H1 (cell line): ENCODE measurements around the gene AGFG2. TPM values are rescaled to one million over a fixed set of nuclear protein-coding genes. Genes with fewer than 3 reads are reported as not detected.

Experiments
- CTCF ChIA-PET: fragments of 300-600 bp; sonication (Branson Sonifier 250); formaldehyde crosslinking; loops from one replicate; lab custom pipeline; 2021; ENCODE audit not compliant: partially characterized antibody; lab: Charles Lee
- POLR2A ChIA-PET: fragments of 300-600 bp; sonication (Branson Sonifier 250); formaldehyde crosslinking; loops from one replicate; lab custom pipeline; 2021; ENCODE audit warnings: inconsistent platforms; ENCODE audit not compliant: partially characterized antibody; lab: Charles Lee
- DNase-seq, 2 experiments: peaks; one replicate each; pipeline versions ENCODE4 v3.0.0 to v3.0.0-alpha.2; 2010 to 2022; ENCODE audit warnings: low spot score in 2 of 2, low read depth in 1 of 2, mixed read lengths in 1 of 2
- FAIRE-seq: peaks from 2 replicates; lab custom pipeline; 2011; peaks lifted over from hg19 to GRCh38; lab: Jason Lieb, UNC
- H2AFZ ChIP-seq: 2 replicates; pipeline ENCODE4 v1.8.1; 2012; ENCODE audit warnings: low read length, inconsistent platforms
- H2AK5ac ChIP-seq: 2 replicates; pipeline ENCODE4 v1.6.1; 2013; ENCODE audit warnings: low read depth, low read length
- H2BK120ac ChIP-seq: replicated peaks from 2 replicates; pipeline ENCODE3; 2013; ENCODE audit warnings: low read depth, low read length, inconsistent platforms
- H2BK12ac ChIP-seq: 2 replicates; pipeline ENCODE4 v1.6.1; 2013; ENCODE audit warnings: low read depth, low read length
- H2BK15ac ChIP-seq: 2 replicates; pipeline ENCODE4 v1.6.1; 2013; ENCODE audit warnings: low read length
- H2BK20ac ChIP-seq: 2 replicates; pipeline ENCODE4 v1.6.1; 2013; ENCODE audit warnings: low read length
- H2BK5ac ChIP-seq: 2 replicates; pipeline ENCODE4 v1.6.1; 2013; ENCODE audit warnings: low read depth, low read length
- H3K14ac ChIP-seq: 2 replicates; pipeline ENCODE4 v1.6.1; 2013; ENCODE audit warnings: inconsistent platforms; ENCODE audit not compliant: insufficient read length
- H3K18ac ChIP-seq: 2 replicates; pipeline ENCODE4 v1.6.1; 2013; ENCODE audit warnings: low read length; ENCODE audit errors: extremely low read depth
- H3K23ac ChIP-seq: 2 replicates; pipeline ENCODE4 v1.6.1; 2013; ENCODE audit warnings: inconsistent platforms; ENCODE audit not compliant: insufficient read length
- H3K23me2 ChIP-seq: 2 replicates; pipeline ENCODE4 v1.6.1; 2013; ENCODE audit warnings: low read depth, low read length
- H3K27ac ChIP-seq: 2 replicates; pipeline ENCODE4 v1.6.1; 2011; ENCODE audit warnings: low read depth, low read length, inconsistent platforms
- H3K27me3 ChIP-seq, 4 experiments: replicated peaks in 1 of 4; 1 replicate in 1 of 4; 2 replicates in 3 of 4; pipeline versions ENCODE4 v1.6.1 to v1.8.1; 2011 to 2013; ENCODE audit warnings: low read length in 3 of 4, mild to moderate bottlenecking in 3 of 4, inconsistent platforms in 2 of 4, mixed read lengths in 2 of 4, moderate library complexity in 1 of 4; ENCODE audit not compliant: control insufficient read depth in 3 of 4, insufficient read depth in 3 of 4; ENCODE audit errors: extremely low read depth in 1 of 4
- H3K36me3 ChIP-seq, 4 experiments: 2 replicates each; pipeline versions ENCODE4 v1.6.1 to v1.8.1; 2011 to 2013; ENCODE audit warnings: mild to moderate bottlenecking in 4 of 4, low read length in 3 of 4, moderate library complexity in 2 of 4, control low read depth in 1 of 4, inconsistent platforms in 1 of 4; ENCODE audit not compliant: insufficient read depth in 4 of 4, control insufficient read depth in 2 of 4
- H3K4ac ChIP-seq: replicated peaks from 2 replicates; pipeline ENCODE3; 2013; ENCODE audit warnings: low read length, low read depth, mixed read lengths, inconsistent platforms; ENCODE audit not compliant: insufficient read length
- H3K4me1 ChIP-seq, 4 experiments: replicated peaks in 1 of 4; 1 replicate in 1 of 4; 2 replicates in 3 of 4; pipeline versions ENCODE4 v1.6.1 to v1.8.1; 2011 to 2013; ENCODE audit warnings: low read length in 3 of 4, inconsistent platforms in 2 of 4, mixed read lengths in 1 of 4; ENCODE audit not compliant: insufficient read depth in 4 of 4, control insufficient read depth in 3 of 4
- H3K4me2 ChIP-seq, 2 experiments: 2 replicates each; pipeline versions ENCODE4 v1.6.1 to v1.8.1; 2011 to 2013; ENCODE audit warnings: low read depth in 2 of 2, low read length in 2 of 2, control low read depth in 1 of 2, inconsistent platforms in 1 of 2, mild to moderate bottlenecking in 1 of 2; ENCODE audit not compliant: insufficient read depth in 1 of 2
- H3K4me3 ChIP-seq, 4 experiments: fragments of 200-600, 300-600 bp in 1 of 4; sonication (generic), shearing (Covaris generic), sonication (Bioruptor Twin) in 1 of 4; 2 replicates each; pipeline versions ENCODE4 v1.5.1 to v1.8.1; 2011 to 2016; ENCODE audit warnings: low read length in 4 of 4, low read depth in 3 of 4, control low read depth in 2 of 4, inconsistent platforms in 2 of 4, mild to moderate bottlenecking in 2 of 4, mixed read lengths in 1 of 4, moderate library complexity in 1 of 4; ENCODE audit not compliant: insufficient read depth in 2 of 4; ENCODE audit errors: extremely low read depth in 1 of 4
- H3K56ac ChIP-seq: replicated peaks from 2 replicates; pipeline ENCODE3; 2013; ENCODE audit warnings: low read depth, mild to moderate bottlenecking, mixed read lengths, low read length, inconsistent platforms; ENCODE audit not compliant: insufficient read length
- H3K79me1 ChIP-seq: 2 replicates; pipeline ENCODE4 v1.6.1; 2013; ENCODE audit warnings: low read depth, low read length, control low read depth
- H3K79me2 ChIP-seq, 2 experiments: 2 replicates each; pipeline versions ENCODE4 v1.6.1 to v1.8.1; 2012 to 2013; ENCODE audit warnings: low read length in 2 of 2, mild to moderate bottlenecking in 2 of 2, inconsistent platforms in 1 of 2; ENCODE audit not compliant: insufficient read depth in 2 of 2, control insufficient read depth in 1 of 2
- H3K9ac ChIP-seq, 4 experiments: replicated peaks in 1 of 4; 1 replicate in 1 of 4; 2 replicates in 3 of 4; pipeline versions ENCODE4 v1.6.1 to v1.8.1; 2011 to 2013; ENCODE audit warnings: low read depth in 3 of 4, low read length in 3 of 4, control low read depth in 2 of 4, mild to moderate bottlenecking in 2 of 4, moderate library complexity in 2 of 4, inconsistent platforms in 1 of 4; ENCODE audit errors: extremely low read depth in 1 of 4
- H3K9me3 ChIP-seq, 2 experiments: 2 replicates each; pipeline versions ENCODE4 v1.6.1 to v1.8.1; 2012 to 2013; ENCODE audit warnings: mild to moderate bottlenecking in 2 of 2, moderate library complexity in 2 of 2, control low read depth in 1 of 2, inconsistent platforms in 1 of 2, low read depth in 1 of 2, low read length in 1 of 2, mixed read lengths in 1 of 2; ENCODE audit not compliant: insufficient read depth in 2 of 2
- H4K20me1 ChIP-seq, 2 experiments: replicated peaks in 1 of 2; 2 replicates each; pipeline versions ENCODE3 to v1.8.1; 2011 to 2013; ENCODE audit warnings: inconsistent platforms in 2 of 2, low read length in 2 of 2, mild to moderate bottlenecking in 1 of 2; ENCODE audit not compliant: insufficient read depth in 2 of 2, control insufficient read depth in 1 of 2
- H4K5ac ChIP-seq: 2 replicates; pipeline ENCODE4 v1.6.1; 2013; ENCODE audit warnings: low read length, low read depth, mixed read lengths, inconsistent platforms; ENCODE audit not compliant: insufficient read length
- H4K8ac ChIP-seq: 2 replicates; pipeline ENCODE4 v1.8.0; 2013; ENCODE audit warnings: mild to moderate bottlenecking, moderate library complexity, low read length, inconsistent platforms; ENCODE audit not compliant: insufficient read depth; ENCODE audit errors: extremely low read depth
- H4K91ac ChIP-seq: replicated peaks from 2 replicates; pipeline ENCODE3; 2013; ENCODE audit warnings: low read length, mixed read lengths, inconsistent platforms; ENCODE audit not compliant: insufficient read length
- GTF2F1 ChIP-seq: IDR thresholded peaks from 2 replicates; pipeline ENCODE4 v1.6.1; 2012; ENCODE audit warnings: low read depth, low read length, improper control_type of control experiment, borderline replicate concordance
- NANOG ChIP-seq: IDR thresholded peaks from 2 replicates; pipeline ENCODE4 v1.6.1; 2011; ENCODE audit warnings: low read length, low read depth, mild to moderate bottlenecking, inconsistent platforms; ENCODE audit not compliant: insufficient read depth, poor library complexity, severe bottlenecking
- NRF1 ChIP-seq: IDR thresholded peaks from 2 replicates; pipeline ENCODE4 v1.6.1; 2011; ENCODE audit warnings: mild to moderate bottlenecking, low read depth, low read length, improper control_type of control experiment
- RAD21 ChIP-seq, 2 experiments: IDR thresholded peaks in 1 of 2; conservative IDR thresholded peaks in 1 of 2; 2 replicates each; pipeline ENCODE4 v1.6.1; 2011; ENCODE audit warnings: low read depth in 2 of 2, low read length in 2 of 2, improper control_type of control experiment in 1 of 2, inconsistent platforms in 1 of 2, mild to moderate bottlenecking in 1 of 2, moderate library complexity in 1 of 2
- SIN3A ChIP-seq, 2 experiments: IDR thresholded peaks in 1 of 2; conservative IDR thresholded peaks in 1 of 2; 2 replicates each; pipeline ENCODE4 v1.6.1; 2011 to 2012; ENCODE audit warnings: low read length in 2 of 2, improper control_type of control experiment in 1 of 2, low read depth in 1 of 2, mild to moderate bottlenecking in 1 of 2
- SRF ChIP-seq: IDR thresholded peaks from 2 replicates; pipeline ENCODE4 v1.6.1; 2011; ENCODE audit warnings: mild to moderate bottlenecking, low read depth, low read length, moderate library complexity
- TAF1 ChIP-seq: IDR thresholded peaks from 2 replicates; pipeline ENCODE4 v1.6.1; 2011; ENCODE audit warnings: mild to moderate bottlenecking, low read depth, low read length
- TAF7 ChIP-seq: optimal IDR thresholded peaks from 2 replicates; pipeline ENCODE3; 2011; ENCODE audit warnings: low read depth, mild to moderate bottlenecking, inconsistent platforms, low read length, moderate library complexity, borderline replicate concordance
- TEAD4 ChIP-seq: IDR thresholded peaks from 2 replicates; pipeline ENCODE4 v1.6.1; 2012; ENCODE audit warnings: low read depth, low read length, inconsistent platforms, mixed read lengths
- WGBS, 2 experiments: shearing (Covaris generic) in 1 of 2; methylation state at CpG; one replicate each; pipeline versions ENCODE4 v1.1.6 to v1.1.7; 2013 to 2015; ENCODE audit warnings: low lambda C conversion rate in 2 of 2, mixed read lengths in 2 of 2, inconsistent platforms in 1 of 2, low coverage in 1 of 2, missing lambda C conversion rate in 1 of 2; ENCODE audit not compliant: insufficient replicate concordance in 2 of 2, insufficient coverage in 1 of 2, insufficient read length in 1 of 2; ENCODE audit errors: extremely low coverage in 1 of 2, missing lambda C conversion rate in 1 of 2; 5-methylcytosine and 5-hydroxymethylcytosine counted together
- polyA plus RNA-seq, 7 experiments: library from polyadenylated mRNA; depleted of rRNA in 3 of 7; stranded (reverse) in 5 of 7; unstranded in 2 of 7; fragments of >200 nt in 5 of 7; fragments of 200-250 nt in 2 of 7; gene quantifications; 1 replicate in 5 of 7; 2 replicates in 1 of 7; 4 replicates in 1 of 7; pipeline versions ENCODE4 v1.2.1 to v1.2.3, GENCODE V29; 2011 to 2013; ENCODE audit warnings: missing spikeins in 2 of 7, mixed read lengths in 2 of 7
- total RNA-seq: library from RNA; stranded (reverse); fragmentation: NEBNext Ultra II Directional; extraction: Animal tissue kit (Norgen Biotek cat#: 25700); gene quantifications from 2 replicates; pipeline ENCODE4 v1.2.1, GENCODE V29; 2021

AGFG2 gene
- total and polyA plus RNA-seq, 2 of the 8 experiments (the other 6 are each of a cell fraction or from before 2014, with no cell fraction given) = 7.6 to 11.2 TPM

- Histone ChIP-seq H4K5ac (peak within 1 kb of the TSS; percentile 83), H2BK12ac (no peak within 1 kb of the TSS; the same call in 1 of the 2 replicates), H3K18ac (peak within 1 kb of the TSS; percentile 97), H3K9me3 (no peaks in the 10 kb centered on the region), H3K4me1 (peaks cover 0 to 36% (median 20%) of the 10 kb centered on the region in 4 experiments; a peak in 6 of 7 replicates), H3K23ac (no peak within 1 kb of the TSS), H3K27me3 (peaks cover 0 to 2% (median under 1%) of the 10 kb centered on the region in 4 experiments; a peak in 3 of 7 replicates), H3K79me1 (no peaks in the 10 kb centered on the region; the same call in 1 of the 2 replicates), H4K8ac (peak within 1 kb of the TSS; percentile 37; the same call in 1 of the 2 replicates), H2AFZ (no peak within 1 kb of the TSS), H3K23me2 (peaks cover 10% of the 10 kb centered on the region), H3K36me3 (peaks cover 6 to 8% (median 7%) of the 10 kb centered on the region in 4 experiments; a peak in 6 of 8 replicates), H3K9ac (peak within 1 kb of the TSS; percentile 72 to 97 (median 85)), H3K4me2 (peak within 1 kb of the TSS; percentile 83 to 92), H4K20me1 (peaks cover 2 to 5% of the 10 kb centered on the region in 2 experiments), H3K4ac (peak within 1 kb of the TSS; percentile 76), H2BK20ac (0 out of 2 replicates have a peak within 1 kb of the TSS, but pooled peaks have one; percentile 80), H2BK120ac (no peak within 1 kb of the TSS), H3K14ac (no peak within 1 kb of the TSS), H2BK15ac (peak within 1 kb of the TSS; percentile 99), H3K27ac (peak within 1 kb of the TSS; percentile 86), H3K56ac (peak within 1 kb of the TSS; percentile 84), H3K79me2 (peaks cover 0 to 11% of the 10 kb centered on the region in 2 experiments; a peak in 1 of 4 replicates), H2BK5ac (peak within 1 kb of the TSS; percentile 96), H2AK5ac (no peak within 1 kb of the TSS; the same call in 1 of the 2 replicates), H3K4me3 (peak within 1 kb of the TSS; percentile 80 to 88 (median 80)), H4K91ac (peak within 1 kb of the TSS; percentile 69)
- peak; percentile 97 for FAIRE-seq
- ChIA-PET CTCF (interaction anchor here (0.6 to 11.4 kb wide), 23 partner anchors 9 to 340 kb away, joined by 3 to 171 read pairs (median 4); partner anchors contain the start of genes PCOLCE, POP7 and SAP25), POLR2A (interaction anchor here (0.6 to 10.0 kb wide), 33 partner anchors 10 to 266 kb away, joined by 3 to 172 read pairs (median 5); partner anchors contain the start of genes AGFG2, MEPCE, MOSPD3 and PCOLCE)
- 1% methylated on average over 42 of the region's 53 CpGs; no CpG with 5 or more reads in 1 of the 2 experiments for WGBS, 2 experiments
- peak; percentile 99 to 100 for DNase-seq
- TF ChIP-seq TAF1 = peak; percentile 65
- peak; percentile 10 for TF ChIP-seq NANOG
- TF ChIP-seq TAF7 = no peak
- TF ChIP-seq SIN3A (conservative IDR thresholded peaks at IDR 0.05 in 1 of 2, IDR thresholded peaks at IDR 0.05 in 1 of 2; ENCODE audit: low read depth in 1 of 2, low read length in 2 of 2) = peak in 1 of 2 experiments; percentile 65; a peak in 1 of 4 replicates
- TF ChIP-seq TEAD4 = 0 out of 2 replicates have a peak, but pooled peaks have one; percentile 2
- TF ChIP-seq GTF2F1 = no peak
- 0 out of 4 replicates have a peak, but pooled peaks of 1 of the 2 experiments have one; percentile 4 for TF ChIP-seq RAD21 (IDR thresholded peaks at IDR 0.05 in 1 of 2, conservative IDR thresholded peaks at IDR 0.05 in 1 of 2; ENCODE audit: low read depth in 2 of 2, low read length in 2 of 2)
- 0 out of 2 replicates have a peak, but pooled peaks have one; percentile 12 for TF ChIP-seq NRF1
- TF ChIP-seq SRF = no peak
Measured at GRCh38 chr7:100586266-100587025, 47.4 kb downstream of the AGFG2 start, which contains the start of gene FBXO24. Gene FBXO24 (plus strand): TSS chr7:100586328. CDS start chr7:100586626, 298 bp downstream.
